HG02981 (cell line): ENCODE data around the gene PDRG1.

Source experiments
- ATAC-seq: cut with Tn5 transposase; IDR thresholded peaks from one replicate; pipeline ENCODE4 v1.9.1; 2021; ENCODE audit warnings: mild to moderate bottlenecking, moderate library complexity; ENCODE audit not compliant: unreplicated experiment

The PDRG1 gene

DNA sequence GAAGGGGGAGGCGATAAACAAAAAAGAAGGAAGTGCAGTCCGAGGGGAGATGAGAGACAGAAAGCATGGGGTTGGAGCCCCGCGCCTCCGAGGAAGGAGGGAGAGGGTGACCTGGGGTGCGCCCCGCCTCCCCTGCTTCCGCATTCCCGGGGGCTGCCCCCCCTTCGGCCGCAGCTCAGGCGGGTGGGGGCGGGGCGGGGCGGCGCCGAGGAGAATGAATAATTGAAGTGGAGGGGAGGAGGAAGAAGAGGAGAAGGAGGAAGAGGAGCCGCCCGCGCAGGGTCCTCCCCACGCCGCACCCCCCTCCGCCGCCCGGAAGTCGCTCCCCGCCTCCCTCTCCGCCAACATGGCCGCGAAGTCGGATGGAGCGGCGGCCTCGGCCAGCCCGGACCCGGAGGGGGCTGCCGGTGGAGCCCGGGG, 16.0 kb upstream of the PDRG1 start, which contains the start of gene XKR7:
XKR7 (plus strand) TSS at position 322 of the 420 bp plus-strand sequence; CDS start at position 347, 25 bp downstream.
- ATAC-seq, result no peak

- ATAC-seq, result no peak
Measured at GRCh38 chr20:31966991-31967655, 15.3 kb upstream of the PDRG1 start.

DNA sequence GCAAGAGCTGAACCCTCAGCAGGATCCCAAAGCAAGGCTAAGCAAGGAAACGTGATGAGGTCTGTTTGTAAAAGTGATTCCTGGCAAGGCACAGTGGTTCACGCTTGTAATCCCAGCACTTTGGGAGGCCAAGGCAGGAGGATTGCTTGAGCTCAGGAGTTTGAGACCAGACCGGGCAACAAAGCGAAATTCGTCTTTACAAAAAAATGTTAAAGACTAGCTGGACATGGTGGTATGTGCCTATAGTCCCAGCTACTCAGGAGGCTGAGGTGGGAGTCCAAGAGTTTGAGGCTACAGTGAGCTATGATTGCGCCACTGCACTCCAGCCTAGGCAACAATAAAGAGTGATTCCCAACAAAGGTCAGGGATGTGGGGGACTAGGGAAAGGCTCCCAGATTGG, 12.0 kb upstream of the PDRG1 start:
- ATAC-seq, result no peak

DNA sequence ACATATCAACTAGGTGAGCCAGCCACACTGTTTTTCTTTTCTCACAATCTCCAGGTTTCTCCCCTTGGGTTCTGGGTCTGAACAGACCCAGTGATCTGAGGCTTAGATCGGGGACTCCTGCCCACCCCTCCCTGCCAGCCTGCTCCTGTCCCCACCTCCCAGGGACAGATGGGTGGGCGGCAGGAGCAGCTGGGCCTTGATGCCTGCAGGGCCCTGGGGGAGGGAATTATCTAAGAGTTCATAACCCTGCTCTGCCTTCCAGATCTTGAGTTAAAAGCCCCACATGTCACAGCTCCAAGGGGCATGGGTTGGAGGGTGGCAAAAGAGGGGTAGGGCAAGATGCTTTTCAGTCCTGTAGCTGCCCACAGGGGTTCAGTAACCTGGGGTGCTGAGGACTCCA, 10.9 kb upstream of the PDRG1 start:
- no peak for ATAC-seq

DNA sequence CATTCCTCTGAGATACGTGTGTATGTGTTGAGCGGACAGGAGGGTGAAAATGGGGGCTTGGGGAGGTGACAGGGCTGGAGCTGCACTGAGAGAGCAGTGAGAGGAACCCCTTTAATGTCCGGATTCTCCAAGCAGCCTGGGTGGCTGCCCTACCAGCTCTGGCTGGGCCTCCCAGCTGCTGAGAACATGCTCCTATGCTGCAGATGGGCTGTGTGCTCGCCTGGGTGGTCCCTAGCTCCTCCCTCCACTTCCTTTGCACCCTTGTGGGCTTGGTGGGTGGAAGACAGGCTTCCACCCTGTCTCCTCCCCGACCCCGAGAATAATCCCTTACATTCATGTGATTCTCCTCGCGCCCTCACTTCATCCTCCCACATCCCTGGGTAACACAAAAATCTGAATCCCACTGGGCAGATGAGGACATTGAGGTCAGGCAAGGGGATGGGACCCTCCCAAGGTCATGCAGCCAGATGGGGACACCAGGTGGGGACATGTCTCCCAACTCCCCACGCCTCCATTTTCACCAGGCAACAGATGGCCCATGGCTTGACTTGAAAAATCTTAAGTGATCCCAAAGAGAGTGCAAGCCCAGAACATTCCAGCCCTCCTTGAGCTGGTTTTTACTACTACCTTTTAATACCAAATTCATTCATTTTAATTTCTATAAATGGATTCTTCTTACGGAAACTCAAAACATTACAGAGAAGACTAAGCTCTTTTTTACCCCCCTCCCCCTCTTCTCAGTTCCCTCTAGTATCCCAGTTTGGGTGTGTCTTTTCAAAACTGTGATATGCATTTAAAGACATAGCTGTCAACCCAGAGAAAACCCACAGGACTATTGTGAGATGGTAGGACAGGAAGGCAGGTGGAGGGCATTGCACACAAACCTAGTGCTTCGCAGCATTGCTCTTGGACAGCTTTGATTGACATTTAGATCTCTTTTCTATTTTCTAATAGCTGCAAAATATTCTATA, 5.0 kb upstream of the PDRG1 start:
- no peak for ATAC-seq

DNA sequence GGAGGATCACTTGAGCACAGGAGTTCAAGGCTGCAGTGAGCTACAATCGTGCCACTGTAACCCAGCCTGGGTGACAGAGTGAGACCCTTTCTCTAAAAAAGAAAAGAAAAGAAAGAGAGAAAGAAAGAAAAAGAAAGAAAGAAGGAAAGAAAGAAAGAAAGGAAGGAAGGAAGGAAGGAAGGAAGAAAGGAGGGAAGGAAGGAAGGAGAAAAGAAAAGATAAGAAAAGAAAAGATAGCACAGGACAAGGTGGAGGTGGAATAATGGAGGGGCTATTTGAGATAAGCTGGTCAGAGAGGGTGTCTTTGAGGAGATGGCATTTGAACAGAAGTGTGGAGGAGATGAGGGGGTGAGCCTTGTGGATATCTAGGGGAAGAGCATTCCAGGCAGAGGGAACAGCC, 2.7 kb upstream of the PDRG1 start:
- ATAC-seq, result no peak

DNA sequence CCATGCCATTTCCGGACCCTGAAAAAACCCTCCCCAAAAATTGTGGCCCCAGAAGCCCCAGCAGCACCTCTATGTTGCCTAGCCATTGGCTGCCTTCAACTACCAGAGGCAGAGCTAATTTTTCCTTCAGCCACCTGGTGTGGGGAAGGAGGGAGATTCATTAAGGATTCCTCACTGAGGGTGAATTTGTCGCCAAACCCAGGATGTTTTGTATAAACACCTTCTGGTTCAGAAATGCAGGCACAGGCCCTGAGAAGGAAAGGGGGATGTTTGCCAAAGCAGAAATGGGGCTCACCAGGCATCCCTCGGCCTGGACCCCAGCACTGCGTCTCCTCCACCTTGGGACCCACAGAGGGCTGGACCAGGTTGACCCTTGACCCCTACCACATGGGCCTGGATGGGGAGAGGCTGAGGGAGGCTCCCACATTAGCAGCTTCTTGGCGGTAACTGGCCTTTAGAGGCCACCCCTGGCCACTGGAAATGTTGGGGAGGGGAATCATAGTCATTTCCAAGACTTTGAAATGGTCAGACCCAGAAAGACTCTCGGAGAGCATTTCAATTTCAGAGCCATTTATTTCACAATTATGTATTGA, 1.8 kb upstream of the PDRG1 start:
- no peak for ATAC-seq

DNA sequence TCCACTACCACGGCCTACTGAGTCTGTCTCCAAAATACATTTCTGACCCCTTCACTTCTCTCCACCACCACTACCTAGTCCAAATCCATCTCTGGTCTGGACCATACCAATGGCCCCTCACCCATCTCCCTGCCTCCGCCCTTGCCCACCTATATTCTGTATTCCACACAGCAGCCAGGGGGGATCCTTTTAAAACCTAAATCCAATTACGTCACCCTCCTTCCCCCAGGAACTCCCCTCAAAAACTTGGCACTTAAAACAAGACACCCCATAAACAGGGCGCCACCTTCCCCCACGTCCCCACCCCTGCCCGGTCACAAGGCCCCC, 680 bp downstream of the PDRG1 start:
- no peak for ATAC-seq

DNA sequence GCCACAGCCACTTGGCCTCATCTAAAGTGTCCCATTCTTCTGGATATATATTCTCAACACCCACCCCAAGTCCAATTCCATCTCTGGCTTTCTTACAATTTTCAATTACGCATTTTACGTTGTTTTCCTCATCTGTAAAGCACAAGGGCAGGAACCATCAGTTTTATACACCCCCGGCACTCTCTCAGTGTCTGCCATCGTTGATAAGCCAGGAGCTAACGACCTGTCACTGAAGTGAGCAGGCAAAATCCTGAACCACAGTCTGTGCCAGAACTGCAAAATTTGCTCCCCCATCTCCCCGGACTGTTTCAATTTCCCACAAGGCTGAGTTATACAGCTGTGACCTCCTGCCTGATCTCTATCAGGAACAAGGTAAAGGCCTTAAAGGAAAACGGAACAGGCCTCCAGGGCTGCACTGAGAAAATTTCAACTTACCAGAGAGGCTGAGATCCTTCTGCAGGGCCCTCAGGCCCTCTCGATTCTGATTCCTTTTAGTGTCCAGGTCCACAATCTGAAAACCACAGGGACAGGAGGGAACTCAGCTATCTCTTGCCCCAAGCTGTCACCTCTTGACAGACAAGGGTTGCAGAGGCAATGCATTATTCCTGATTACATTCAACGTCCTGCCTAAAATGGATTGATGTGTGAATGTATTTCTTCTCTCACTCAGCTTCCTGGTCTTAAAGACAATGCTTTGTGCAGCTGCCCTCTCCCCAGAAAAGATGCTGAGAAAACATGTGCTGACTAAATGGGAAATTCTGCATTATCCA, 1.8 kb downstream of the PDRG1 start:
- no peak for ATAC-seq

GRCh38 chr20:31948008-31948407, 3.8 kb downstream of the PDRG1 start:
- ATAC-seq, result no peak

DNA sequence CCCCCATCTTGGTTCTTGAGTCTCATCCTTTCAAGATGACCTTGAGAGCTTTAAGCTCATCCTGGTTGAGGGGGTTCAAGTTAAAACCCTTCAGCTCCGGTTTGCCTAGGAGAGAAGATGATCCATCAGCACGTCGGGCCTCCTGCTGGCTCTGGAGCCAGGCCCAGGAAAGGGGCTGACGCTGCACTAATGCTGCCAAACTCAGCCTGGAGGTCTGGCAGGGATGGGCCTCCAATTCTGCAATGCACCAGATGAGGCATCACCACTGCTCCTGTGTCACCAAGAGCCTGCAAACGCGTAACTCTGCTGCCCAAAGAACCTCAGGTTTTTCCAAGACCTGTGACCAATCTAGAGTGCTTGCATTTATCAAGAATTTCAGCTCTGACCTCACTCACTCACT, 6.1 kb downstream of the PDRG1 start:
- no peak for ATAC-seq

- no peak for ATAC-seq
Measured at GRCh38 chr20:31945319-31945718, 6.5 kb downstream of the PDRG1 start.

GRCh38 chr20:31943052-31943471, 8.8 kb downstream of the PDRG1 start:
- ATAC-seq, result no peak

GRCh38 chr20:31939661-31940060, 12.2 kb downstream of the PDRG1 start:
- no peak for ATAC-seq

- ATAC-seq, result no peak
Measured at GRCh38 chr20:31937820-31938219, 14.0 kb downstream of the PDRG1 start.

DNA sequence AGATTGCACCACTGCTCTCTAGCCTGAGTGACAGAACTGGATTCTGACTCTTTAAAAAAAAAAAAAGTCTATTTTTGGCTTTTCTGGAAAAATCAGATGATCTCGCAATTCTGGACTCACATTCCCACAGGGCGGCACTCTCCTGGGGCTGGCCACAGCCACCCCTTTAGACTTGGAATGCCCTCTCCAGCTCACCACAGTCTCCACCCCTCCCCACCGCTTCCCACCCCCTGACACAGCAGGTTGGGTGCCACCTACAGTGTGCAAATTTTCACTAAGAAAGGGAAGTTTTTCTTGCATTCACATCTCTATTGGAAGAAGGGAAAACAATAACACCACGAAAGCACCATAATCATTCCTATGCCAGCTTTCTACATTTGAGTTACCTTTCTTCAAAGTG, 15.4 kb downstream of the PDRG1 start:
- no peak for ATAC-seq

- ATAC-seq, result no peak
Measured at GRCh38 chr20:31934968-31935764, 16.7 kb downstream of the PDRG1 start.

- no peak for ATAC-seq
Measured at GRCh38 chr20:31934491-31934890, 17.4 kb downstream of the PDRG1 start.

GRCh38 chr20:31933698-31934097, 18.1 kb downstream of the PDRG1 start:
- no peak for ATAC-seq

GRCh38 chr20:31930779-31931178, 21.1 kb downstream of the PDRG1 start:
- ATAC-seq, result no peak
